Fibroblast of lung (primary cell): ENCODE data around the gene CEMIP. TPM values are rescaled to one million over a fixed set of nuclear protein-coding genes. Genes with fewer than 3 reads are reported as not detected.

Experiments
- DNase-seq, 2 donors: peaks; one replicate each; pipeline versions ENCODE4 v3.0.0 to v3.0.0-alpha.2; 2010; ENCODE audit warnings: low read depth in 2 of 2
- H2AFZ ChIP-seq: 2 replicates; pipeline ENCODE4 v1.5.1; 2012; ENCODE audit warnings: low read length, control low read depth, inconsistent platforms
- H3K27ac ChIP-seq: 2 replicates; pipeline ENCODE4 v1.5.1; 2011; ENCODE audit warnings: low read length, control low read depth; ENCODE audit not compliant: insufficient read depth
- H3K27me3 ChIP-seq: 2 replicates; pipeline ENCODE4 v1.5.1; 2011; ENCODE audit warnings: mild to moderate bottlenecking, low read length; ENCODE audit not compliant: control insufficient read depth, insufficient read depth
- H3K36me3 ChIP-seq: 2 replicates; pipeline ENCODE4 v1.5.1; 2011; ENCODE audit warnings: low read length; ENCODE audit not compliant: control insufficient read depth, insufficient read depth
- H3K4me1 ChIP-seq: 2 replicates; pipeline ENCODE4 v1.5.1; 2011; ENCODE audit warnings: low read length; ENCODE audit not compliant: control insufficient read depth, insufficient read depth; ENCODE audit errors: extremely low read depth
- H3K4me2 ChIP-seq: 2 replicates; pipeline ENCODE4 v1.5.1; 2011; ENCODE audit warnings: low read length, control low read depth; ENCODE audit not compliant: insufficient read depth; ENCODE audit errors: extremely low read depth
- H3K4me3 ChIP-seq, 4 experiments: fragments of 200-600 bp in 1 of 4; sonication (generic) in 1 of 4; replicated peaks in 1 of 4; 2 replicates each; pipeline ENCODE4 v1.5.1; 2011 to 2016; ENCODE audit warnings: low read length in 4 of 4, low read depth in 3 of 4, mild to moderate bottlenecking in 3 of 4, control low read depth in 2 of 4, inconsistent platforms in 1 of 4, mixed read lengths in 1 of 4; ENCODE audit not compliant: insufficient read depth in 1 of 4; ENCODE audit errors: control extremely low read depth in 1 of 4
- H3K79me2 ChIP-seq: 2 replicates; pipeline ENCODE4 v1.5.1; 2012; ENCODE audit warnings: mild to moderate bottlenecking, low read length, inconsistent platforms; ENCODE audit not compliant: control insufficient read depth, insufficient read depth
- H3K9ac ChIP-seq: 2 replicates; pipeline ENCODE4 v1.5.1; 2011; ENCODE audit warnings: mild to moderate bottlenecking, low read length, control low read depth; ENCODE audit not compliant: insufficient read depth
- H3K9me3 ChIP-seq: 2 replicates; pipeline ENCODE4 v1.5.1; 2012; ENCODE audit warnings: low read depth, low read length; ENCODE audit not compliant: control insufficient read depth, insufficient read depth
- H4K20me1 ChIP-seq: 2 replicates; pipeline ENCODE4 v1.5.1; 2011; ENCODE audit warnings: low read length; ENCODE audit not compliant: control insufficient read depth, insufficient read depth; ENCODE audit errors: extremely low read depth
- EZH2 ChIP-seq: IDR thresholded peaks from 2 replicates; pipeline ENCODE4 v1.5.1; 2012; ENCODE audit warnings: low read length, control low read depth, mild to moderate bottlenecking; ENCODE audit errors: missing control alignments
- polyA plus RNA-seq, 2 donors: library from polyadenylated mRNA; depleted of rRNA in 1 of 2; stranded (reverse) in 1 of 2; unstranded in 1 of 2; fragments of >200 nt; gene quantifications; 2 replicates each; pipeline ENCODE4 v1.2.1, GENCODE V29; 2011 to 2012; ENCODE audit warnings: missing spikeins in 1 of 2
- total RNA-seq: library from RNA; depleted of rRNA; stranded (reverse); fragments of >200 nt; gene quantifications from 2 replicates; pipeline ENCODE4 v1.2.1, GENCODE V29; 2014
- TF ChIP-seq, protein P1 (sequence below), 2 donors: IDR thresholded peaks in 1 of 2; conservative IDR thresholded peaks in 1 of 2; 1 replicate in 1 of 2; 2 replicates in 1 of 2; pipeline ENCODE4 v1.5.1; 2011 to 2012; ENCODE audit warnings: low read length in 2 of 2, control low read depth in 1 of 2, inconsistent platforms in 1 of 2, low read depth in 1 of 2, mild to moderate bottlenecking in 1 of 2

Gene CEMIP
- total and polyA plus RNA-seq, 2 donors (not counting 1 experiment from before 2014, with no cell fraction given) = 946 to 1,190 TPM

DNA sequence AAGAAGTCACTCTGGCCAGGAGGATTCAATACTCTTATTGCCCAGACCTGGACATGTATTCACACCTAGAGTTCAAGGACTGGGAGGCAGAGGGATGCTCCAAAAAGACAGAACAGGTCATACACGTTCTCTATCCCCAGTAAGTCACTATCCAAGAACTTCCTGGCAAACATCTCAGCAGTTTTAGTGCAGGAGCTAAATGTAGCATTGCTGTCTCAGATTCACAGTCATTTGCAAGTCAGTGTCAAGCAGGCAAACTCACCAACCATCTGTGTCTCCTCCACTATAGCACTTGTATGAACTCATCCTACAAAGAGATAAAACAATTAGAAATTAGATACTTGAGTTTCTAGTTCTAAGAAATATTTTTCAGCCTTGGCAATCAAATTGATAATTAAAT, 45.7 kb upstream of the CEMIP start:
- Histone ChIP-seq H3K4me2 (no peak overlapping the region), H3K4me3 (no peak overlapping the region), H3K27me3 (no peaks in the 10 kb centered on the region), H3K4me1 (no peaks in the 10 kb centered on the region), H4K20me1 (no peaks in the 10 kb centered on the region), H2AFZ (no peak overlapping the region), H3K36me3 (peaks cover 5% of the 10 kb centered on the region), H3K9me3 (no peaks in the 10 kb centered on the region), H3K9ac (no peak overlapping the region), H3K27ac (no peak overlapping the region), H3K79me2 (peaks cover 43% of the 10 kb centered on the region)
- no peak for DNase-seq
- no peak for TF ChIP-seq EZH2
- TF ChIP-seq, protein P1, sequence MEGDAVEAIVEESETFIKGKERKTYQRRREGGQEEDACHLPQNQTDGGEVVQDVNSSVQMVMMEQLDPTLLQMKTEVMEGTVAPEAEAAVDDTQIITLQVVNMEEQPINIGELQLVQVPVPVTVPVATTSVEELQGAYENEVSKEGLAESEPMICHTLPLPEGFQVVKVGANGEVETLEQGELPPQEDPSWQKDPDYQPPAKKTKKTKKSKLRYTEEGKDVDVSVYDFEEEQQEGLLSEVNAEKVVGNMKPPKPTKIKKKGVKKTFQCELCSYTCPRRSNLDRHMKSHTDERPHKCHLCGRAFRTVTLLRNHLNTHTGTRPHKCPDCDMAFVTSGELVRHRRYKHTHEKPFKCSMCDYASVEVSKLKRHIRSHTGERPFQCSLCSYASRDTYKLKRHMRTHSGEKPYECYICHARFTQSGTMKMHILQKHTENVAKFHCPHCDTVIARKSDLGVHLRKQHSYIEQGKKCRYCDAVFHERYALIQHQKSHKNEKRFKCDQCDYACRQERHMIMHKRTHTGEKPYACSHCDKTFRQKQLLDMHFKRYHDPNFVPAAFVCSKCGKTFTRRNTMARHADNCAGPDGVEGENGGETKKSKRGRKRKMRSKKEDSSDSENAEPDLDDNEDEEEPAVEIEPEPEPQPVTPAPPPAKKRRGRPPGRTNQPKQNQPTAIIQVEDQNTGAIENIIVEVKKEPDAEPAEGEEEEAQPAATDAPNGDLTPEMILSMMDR (conservative IDR thresholded peaks at IDR 0.05 in 1 of 2, IDR thresholded peaks at IDR 0.05 in 1 of 2; ENCODE audit: low read depth in 1 of 2, low read length in 2 of 2) = no peak

DNA sequence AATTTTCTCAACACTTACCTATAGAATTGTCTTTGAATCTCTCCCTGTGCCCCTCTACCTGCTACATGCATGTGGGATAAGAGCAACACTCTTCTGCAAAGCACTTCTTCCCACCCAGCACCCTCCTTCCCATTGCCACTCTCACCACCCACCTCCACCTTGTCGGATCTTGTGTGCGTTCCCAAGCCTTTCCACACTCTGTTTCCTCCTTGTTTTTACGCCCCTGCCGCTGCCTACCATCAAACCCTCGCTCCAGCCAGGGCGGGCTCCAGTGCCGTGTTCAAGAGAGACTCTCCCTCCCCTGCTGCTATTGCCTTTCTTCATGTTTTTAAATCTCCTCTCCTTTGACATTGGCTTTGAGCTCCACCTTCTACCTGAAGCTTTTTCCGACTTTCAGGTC, 43.8 kb upstream of the CEMIP start:
- Histone ChIP-seq H3K36me3 (peaks cover 5% of the 10 kb centered on the region), H3K27me3 (no peaks in the 10 kb centered on the region), H3K79me2 (peaks cover 38% of the 10 kb centered on the region), H3K4me3 (no peak overlapping the region), H3K4me1 (no peaks in the 10 kb centered on the region), H4K20me1 (no peaks in the 10 kb centered on the region), H3K9me3 (no peaks in the 10 kb centered on the region), H3K4me2 (no peak overlapping the region), H3K9ac (no peak overlapping the region), H2AFZ (no peak overlapping the region), H3K27ac (no peak overlapping the region)
- DNase-seq = no peak
- TF ChIP-seq, protein P1 (conservative IDR thresholded peaks at IDR 0.05 in 1 of 2, IDR thresholded peaks at IDR 0.05 in 1 of 2; ENCODE audit: low read depth in 1 of 2, low read length in 2 of 2) = no peak
- TF ChIP-seq EZH2 = no peak

DNA sequence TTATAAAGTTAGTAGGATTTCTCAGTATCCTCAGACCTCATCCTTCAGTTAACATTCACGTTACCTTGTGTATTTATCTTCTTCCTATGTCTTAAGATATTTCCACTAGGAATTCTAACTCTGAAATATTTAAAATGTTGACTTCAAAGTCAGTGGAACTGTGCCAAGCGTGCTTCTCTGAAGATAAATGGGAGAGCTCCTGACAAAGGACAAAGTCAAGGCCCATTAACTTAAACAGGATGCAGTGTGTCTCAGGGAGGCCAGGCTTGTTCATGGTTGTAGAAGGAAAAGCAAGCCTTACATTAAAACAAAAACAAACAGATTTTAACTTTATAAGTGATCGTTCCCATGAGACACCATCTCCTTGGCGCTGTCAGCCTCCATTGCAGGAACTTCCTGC, 42.6 kb upstream of the CEMIP start:
- H3K9me3 ChIP-seq = no peaks in the 10 kb centered on the region
- TF ChIP-seq, protein P1 (conservative IDR thresholded peaks at IDR 0.05 in 1 of 2, IDR thresholded peaks at IDR 0.05 in 1 of 2; ENCODE audit: low read depth in 1 of 2, low read length in 2 of 2) = no peak
- TF ChIP-seq EZH2 = no peak
- no peaks in the 10 kb centered on the region for H3K27me3 ChIP-seq
- H4K20me1 ChIP-seq = no peaks in the 10 kb centered on the region
- H3K9ac ChIP-seq = no peak overlapping the region
- no peak overlapping the region for H3K27ac ChIP-seq
- DNase-seq = peak; percentile 8 to 53
- peaks cover 32% of the 10 kb centered on the region for H3K79me2 ChIP-seq
- no peaks in the 10 kb centered on the region for H3K4me1 ChIP-seq
- H2AFZ ChIP-seq = no peak overlapping the region
- H3K4me2 ChIP-seq = no peak overlapping the region
- peaks cover 5% of the 10 kb centered on the region for H3K36me3 ChIP-seq
- no peak overlapping the region for H3K4me3 ChIP-seq
